ENCODE results near the gene RASSF1.

RASSF1 gene

DNA sequence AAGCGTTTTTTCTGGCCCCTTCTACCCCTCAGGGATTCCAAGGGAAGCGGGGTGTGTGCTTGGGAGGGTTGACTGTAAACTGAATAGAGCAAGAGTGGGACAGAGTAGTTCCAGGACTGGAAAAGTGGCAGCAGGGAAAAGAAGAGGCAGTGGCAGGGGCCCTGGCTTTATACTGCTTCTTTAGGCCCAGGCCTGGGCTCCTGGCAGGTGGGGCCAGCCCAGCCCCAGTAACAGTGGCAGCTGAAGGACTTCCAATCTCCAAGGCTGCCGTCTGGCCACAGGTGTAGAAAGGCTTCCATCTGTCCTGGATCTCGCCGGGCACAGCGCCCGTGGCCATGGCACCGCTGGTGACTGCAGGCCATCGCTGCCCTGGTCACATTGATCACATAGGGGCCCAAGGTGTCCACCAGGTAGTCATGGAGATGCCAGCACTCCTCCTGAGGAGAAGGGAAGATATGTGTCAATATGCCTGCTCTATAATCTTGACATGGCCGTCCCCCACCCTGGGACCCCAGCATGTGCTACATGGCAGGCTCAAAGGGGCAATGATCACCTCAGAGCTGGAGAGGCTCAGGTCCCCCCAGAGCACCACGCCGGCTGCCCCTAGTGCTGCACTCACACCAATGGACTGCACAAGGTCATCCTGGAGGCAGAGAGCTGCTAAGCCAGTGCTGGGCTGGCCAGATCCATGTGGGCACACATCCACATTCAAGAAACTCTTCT, 47.4 kb downstream of the RASSF1 start:
- peak overlapping the region; percentile 74 for H3K27ac ChIP-seq (ENCODE audit: low read length)
- H3K4me2 ChIP-seq (ENCODE audit: insufficient read depth, low read length), result peak overlapping the region; percentile 95
- H3K79me2 ChIP-seq (ENCODE audit: insufficient read depth, low read length), result peaks cover 30% of the 10 kb centered on the region
- DNase-seq (no peak), ATAC-seq (ENCODE audit: insufficient read depth, low read depth) (no peak)
- peak overlapping the region; percentile 63 for H3K9ac ChIP-seq (ENCODE audit: low read depth, low read length)
- peaks cover 20% of the 10 kb centered on the region; the same call in 1 of the 2 replicates for H4K20me1 ChIP-seq (ENCODE audit: insufficient read depth, low read length)
- H2AFZ ChIP-seq (ENCODE audit: low read depth, low read length), result peak overlapping the region; percentile 97
- H3K27me3 ChIP-seq (ENCODE audit: insufficient read depth, low read length, poor library complexity), result no peaks in the 10 kb centered on the region
- H3K4me1 ChIP-seq (ENCODE audit: insufficient read depth, low read length), result peaks cover 39% of the 10 kb centered on the region
- H3K4me3 ChIP-seq (ENCODE audit: low read depth in 1 of 2, low read length in 2 of 2), result peak overlapping the region; percentile 21 to 98; a peak in 3 of 4 replicates
- H3K36me3 ChIP-seq (ENCODE audit: insufficient read depth, low read length), result peaks cover 31% of the 10 kb centered on the region
- TF ChIP-seq, protein P1, sequence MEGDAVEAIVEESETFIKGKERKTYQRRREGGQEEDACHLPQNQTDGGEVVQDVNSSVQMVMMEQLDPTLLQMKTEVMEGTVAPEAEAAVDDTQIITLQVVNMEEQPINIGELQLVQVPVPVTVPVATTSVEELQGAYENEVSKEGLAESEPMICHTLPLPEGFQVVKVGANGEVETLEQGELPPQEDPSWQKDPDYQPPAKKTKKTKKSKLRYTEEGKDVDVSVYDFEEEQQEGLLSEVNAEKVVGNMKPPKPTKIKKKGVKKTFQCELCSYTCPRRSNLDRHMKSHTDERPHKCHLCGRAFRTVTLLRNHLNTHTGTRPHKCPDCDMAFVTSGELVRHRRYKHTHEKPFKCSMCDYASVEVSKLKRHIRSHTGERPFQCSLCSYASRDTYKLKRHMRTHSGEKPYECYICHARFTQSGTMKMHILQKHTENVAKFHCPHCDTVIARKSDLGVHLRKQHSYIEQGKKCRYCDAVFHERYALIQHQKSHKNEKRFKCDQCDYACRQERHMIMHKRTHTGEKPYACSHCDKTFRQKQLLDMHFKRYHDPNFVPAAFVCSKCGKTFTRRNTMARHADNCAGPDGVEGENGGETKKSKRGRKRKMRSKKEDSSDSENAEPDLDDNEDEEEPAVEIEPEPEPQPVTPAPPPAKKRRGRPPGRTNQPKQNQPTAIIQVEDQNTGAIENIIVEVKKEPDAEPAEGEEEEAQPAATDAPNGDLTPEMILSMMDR (IDR thresholded peaks at IDR 0.05; ENCODE audit: borderline replicate concordance, extremely low read depth, low read length, poor library complexity, severe bottlenecking), result no peak
- TF ChIP-seq EZH2 (IDR thresholded peaks at IDR 0.05; ENCODE audit: borderline replicate concordance, low read depth, low read length, severe bottlenecking), result no peak
- H3K9me3 ChIP-seq (ENCODE audit: insufficient read depth, low read length, severe bottlenecking), result no peaks in the 10 kb centered on the region

DNA sequence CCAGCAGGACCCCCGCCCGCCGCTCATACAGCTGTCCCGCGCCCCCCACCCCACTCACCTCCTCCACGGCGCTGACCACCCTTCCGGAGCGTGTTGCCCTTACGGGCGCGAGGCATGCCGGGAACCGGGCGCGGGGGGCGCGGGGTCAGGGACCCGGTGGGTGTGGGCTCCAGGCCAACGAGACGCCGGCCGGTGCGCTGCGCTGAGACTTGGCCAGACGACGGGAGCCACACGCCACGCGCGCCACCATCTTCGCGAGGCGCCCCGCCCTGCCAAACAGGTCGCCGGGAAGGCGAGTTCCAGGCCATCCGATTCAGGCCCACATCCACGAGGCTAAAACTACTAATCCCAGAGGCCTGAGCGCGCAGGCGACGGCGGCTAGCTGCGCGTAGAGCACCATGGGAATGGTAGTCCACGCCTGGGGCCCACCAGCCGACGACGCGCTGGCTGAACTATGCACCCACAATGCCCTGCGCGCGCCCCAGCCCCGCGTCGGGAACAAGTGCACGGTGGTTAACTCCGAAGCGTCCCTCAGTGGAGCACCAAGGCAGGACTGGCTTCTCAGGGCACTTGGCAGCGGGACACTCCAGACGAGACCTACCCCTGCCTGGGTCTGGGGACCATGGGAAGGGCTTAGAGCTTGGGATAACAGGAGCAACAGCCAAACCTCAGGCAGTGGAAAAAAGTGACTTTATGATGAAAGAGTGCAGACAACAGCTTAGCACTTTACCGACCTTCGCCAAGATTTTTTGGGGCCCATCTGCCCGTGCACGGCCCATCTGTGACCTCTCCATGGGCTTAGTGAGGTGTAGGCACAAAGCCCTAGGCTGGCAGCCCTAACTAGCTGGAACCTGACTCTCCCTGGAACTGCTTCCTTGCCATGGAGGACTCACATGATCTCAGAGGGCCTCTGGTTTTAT, 48.2 kb downstream of the RASSF1 start, which contains the start of gene IFRD2:
TSS of gene IFRD2 (minus strand) at position 271 of the 920 bp plus-strand sequence. CDS start at position 116, 155 bp downstream.
- Histone ChIP-seq H2AFZ (ENCODE audit: low read depth, low read length) (peak within 1 kb of the TSS; percentile 97), H3K79me2 (ENCODE audit: insufficient read depth, low read length) (peaks cover 28% of the 10 kb centered on the region)

DNA sequence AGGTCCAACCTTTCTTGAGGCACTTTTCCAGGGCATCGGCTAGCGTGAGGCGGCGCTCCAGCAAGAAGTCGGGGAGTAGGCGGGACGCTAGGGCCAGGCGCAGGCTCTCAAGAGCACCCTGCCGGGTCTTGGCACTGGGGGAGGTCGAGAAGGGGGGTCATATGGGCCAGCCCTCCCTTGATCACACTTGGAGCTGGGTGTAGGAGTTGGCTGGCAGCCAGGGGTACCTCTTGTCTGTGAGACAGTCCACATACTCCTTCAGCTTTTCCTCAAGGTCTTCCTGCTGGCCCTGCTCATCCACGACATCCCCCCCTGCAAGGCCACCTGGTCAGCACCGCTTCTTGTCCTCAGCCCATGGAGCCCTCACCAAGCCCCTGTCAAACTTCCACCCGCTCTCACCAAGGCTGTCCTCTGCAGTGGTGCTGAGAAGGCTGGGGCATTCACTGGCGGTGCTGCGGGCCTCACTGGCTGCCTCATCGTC, 50.4 kb downstream of the RASSF1 start:
- Histone ChIP-seq H2AFZ (ENCODE audit: low read depth, low read length) (no peak overlapping the region), H3K4me3 (ENCODE audit: low read depth in 1 of 2, low read length in 2 of 2) (peak overlapping the region in 1 of 2 experiments; percentile 98; a peak in 1 of 4 replicates), H3K36me3 (ENCODE audit: insufficient read depth, low read length) (peaks cover 46% of the 10 kb centered on the region), H3K27ac (ENCODE audit: low read length) (no peak overlapping the region), H3K4me2 (ENCODE audit: insufficient read depth, low read length) (peak overlapping the region; percentile 95; the same call in 1 of the 2 replicates), H3K4me1 (ENCODE audit: insufficient read depth, low read length) (peaks cover 33% of the 10 kb centered on the region), H4K20me1 (ENCODE audit: insufficient read depth, low read length) (peaks cover 26% of the 10 kb centered on the region; the same call in 1 of the 2 replicates), H3K79me2 (ENCODE audit: insufficient read depth, low read length) (peaks cover 28% of the 10 kb centered on the region), H3K9ac (ENCODE audit: low read depth, low read length) (peak overlapping the region; percentile 86), H3K27me3 (ENCODE audit: insufficient read depth, low read length, poor library complexity) (no peaks in the 10 kb centered on the region), H3K9me3 (ENCODE audit: insufficient read depth, low read length, severe bottlenecking) (no peaks in the 10 kb centered on the region)
- DNase-seq (no peak), ATAC-seq (ENCODE audit: insufficient read depth, low read depth) (no peak)
- TF ChIP-seq, protein P1 (IDR thresholded peaks at IDR 0.05; ENCODE audit: borderline replicate concordance, extremely low read depth, low read length, poor library complexity, severe bottlenecking), result no peak
- TF ChIP-seq EZH2 (IDR thresholded peaks at IDR 0.05; ENCODE audit: borderline replicate concordance, low read depth, low read length, severe bottlenecking), result no peak

More for the DNA sequence above, 48.2 kb downstream of the RASSF1 start, which contains the start of gene IFRD2:
- H3K9ac ChIP-seq (ENCODE audit: low read depth, low read length), result peak within 1 kb of the TSS; percentile 86
- peak within 1 kb of the TSS; percentile 85 for H3K27ac ChIP-seq (ENCODE audit: low read length)
- TF ChIP-seq, protein P1 (IDR thresholded peaks at IDR 0.05; ENCODE audit: borderline replicate concordance, extremely low read depth, low read length, poor library complexity, severe bottlenecking), result peak; percentile 35
- TF ChIP-seq EZH2 (IDR thresholded peaks at IDR 0.05; ENCODE audit: borderline replicate concordance, low read depth, low read length, severe bottlenecking), result no peak
- peak within 1 kb of the TSS; percentile 95 for H3K4me2 ChIP-seq (ENCODE audit: insufficient read depth, low read length)
- DNase-seq, result peak; percentile 98
- peaks cover 33% of the 10 kb centered on the region for H3K4me1 ChIP-seq (ENCODE audit: insufficient read depth, low read length)
- peaks cover 38% of the 10 kb centered on the region for H3K36me3 ChIP-seq (ENCODE audit: insufficient read depth, low read length)
- H4K20me1 ChIP-seq (ENCODE audit: insufficient read depth, low read length), result peaks cover 19% of the 10 kb centered on the region; the same call in 1 of the 2 replicates
- peak within 1 kb of the TSS; percentile 77 to 98; a peak in 3 of 4 replicates for H3K4me3 ChIP-seq (ENCODE audit: low read depth in 1 of 2, low read length in 2 of 2)
- no peaks in the 10 kb centered on the region for H3K9me3 ChIP-seq (ENCODE audit: insufficient read depth, low read length, severe bottlenecking)
- no peaks in the 10 kb centered on the region for H3K27me3 ChIP-seq (ENCODE audit: insufficient read depth, low read length, poor library complexity)
- ATAC-seq (ENCODE audit: insufficient read depth, low read depth), result peak; percentile 97

Measured in DND-41 (cell line).